ENCODE results near the gene FAM170A. TPM values are rescaled to one million over a fixed set of nuclear protein-coding genes. Genes with fewer than 3 reads are reported as not detected.

Gene FAM170A
- total RNA-seq, 1 donor from 2014 or later = not detected

GRCh38 chr5:119680080-119680479 lies 50.7 kb downstream of the FAM170A start:
- Mint-ChIP-seq H3K27ac (ENCODE audit: unreplicated experiment) (no peak overlapping the region), H3K4me3 (ENCODE audit: unreplicated experiment) (no peak overlapping the region), H3K4me1 (ENCODE audit: low read depth) (no peaks in the 10 kb centered on the region), H3K9me3 (ENCODE audit: low read depth) (peaks cover 7% of the 10 kb centered on the region), H3K36me3 (ENCODE audit: low read depth) (no peaks in the 10 kb centered on the region), H3K27me3 (ENCODE audit: low read depth) (peaks cover 2% of the 10 kb centered on the region)
- DNase-seq (ENCODE audit: low spot score) = no peak
- no peak for TF ChIP-seq CTCF (IDR thresholded peaks at IDR 0.05)

GRCh38 chr5:119681734-119682133 lies 52.4 kb downstream of the FAM170A start:
- no peak for DNase-seq (ENCODE audit: low spot score)
- H3K27me3 Mint-ChIP-seq (ENCODE audit: low read depth) = peaks cover 2% of the 10 kb centered on the region
- no peak for TF ChIP-seq CTCF (IDR thresholded peaks at IDR 0.05)
- no peak overlapping the region for H3K4me3 Mint-ChIP-seq (ENCODE audit: unreplicated experiment)
- H3K36me3 Mint-ChIP-seq (ENCODE audit: low read depth) = no peaks in the 10 kb centered on the region
- H3K9me3 Mint-ChIP-seq (ENCODE audit: low read depth) = peaks cover 3% of the 10 kb centered on the region
- H3K27ac Mint-ChIP-seq (ENCODE audit: unreplicated experiment) = no peak overlapping the region
- H3K4me1 Mint-ChIP-seq (ENCODE audit: low read depth) = no peaks in the 10 kb centered on the region

- no peak for DNase-seq (ENCODE audit: low spot score)
- Mint-ChIP-seq H3K27ac (ENCODE audit: unreplicated experiment) (no peak overlapping the region), H3K27me3 (ENCODE audit: low read depth) (peaks cover 2% of the 10 kb centered on the region), H3K4me1 (ENCODE audit: low read depth) (no peaks in the 10 kb centered on the region), H3K9me3 (ENCODE audit: low read depth) (peaks cover 3% of the 10 kb centered on the region), H3K4me3 (ENCODE audit: unreplicated experiment) (no peak overlapping the region), H3K36me3 (ENCODE audit: low read depth) (no peaks in the 10 kb centered on the region)
- no peak for TF ChIP-seq CTCF (IDR thresholded peaks at IDR 0.05)
Measured at GRCh38 chr5:119682372-119682771, 53.0 kb downstream of the FAM170A start.

Other genes with a start within 250 kb of the FAM170A start
- gene HSD17B4, start 177.1 kb upstream of the FAM170A start, total RNA-seq = 92.8 to 118 TPM (median 98.4 TPM) in 3 replicates